Measurements from ENCODE around the gene RYR2. TPM values are rescaled to one million over a fixed set of nuclear protein-coding genes. Genes with fewer than 3 reads are reported as not detected.

Gene RYR2
- total and polyA plus RNA-seq, 7 donors = under 0.01 to 22.4 (median 6.1) TPM

DNA sequence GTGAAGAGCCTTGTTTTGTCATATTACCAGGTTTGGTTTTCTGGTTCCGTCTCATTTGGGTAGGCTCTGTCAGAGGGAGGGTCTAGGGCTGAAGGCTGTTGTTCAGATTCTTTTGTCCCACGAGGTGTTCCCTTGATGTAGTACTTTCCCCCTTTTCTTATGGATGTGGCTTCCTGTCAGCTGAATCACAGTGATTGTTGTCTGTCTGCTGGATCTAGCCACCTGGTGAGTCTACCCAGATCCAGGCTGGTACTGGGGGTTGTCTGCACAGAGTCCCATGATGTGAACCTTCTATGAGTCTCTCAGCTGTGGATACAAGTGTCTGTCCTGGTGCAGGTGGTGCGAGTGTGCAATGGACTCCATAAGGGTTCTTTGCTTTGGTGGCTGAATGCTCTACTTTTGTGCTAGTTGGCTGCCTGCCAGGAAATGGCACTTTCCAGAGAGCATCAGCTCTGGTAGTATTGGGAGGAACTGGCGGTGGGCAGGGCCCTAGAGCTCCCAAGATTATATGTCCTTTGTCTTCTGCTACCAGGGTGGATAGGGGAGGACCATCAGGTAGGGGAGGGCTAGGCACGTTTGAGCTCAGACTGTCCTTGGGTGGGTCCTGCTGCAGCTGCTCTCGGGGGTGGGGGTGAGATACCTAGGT, 246.0 kb downstream of the RYR2 start:
- Histone ChIP-seq H3K4me1 (no peaks in the 10 kb centered on the region), H3K27ac (no peak overlapping the region), H3K9me3 (no peaks in the 10 kb centered on the region), H3K27me3 (no peaks in the 10 kb centered on the region), H3K4me3 (no peak overlapping the region), H3K36me3 (no peaks in the 10 kb centered on the region)
- intact Hi-C loops (cut with DNase I) = no loop called here
- TF ChIP-seq, protein P1, sequence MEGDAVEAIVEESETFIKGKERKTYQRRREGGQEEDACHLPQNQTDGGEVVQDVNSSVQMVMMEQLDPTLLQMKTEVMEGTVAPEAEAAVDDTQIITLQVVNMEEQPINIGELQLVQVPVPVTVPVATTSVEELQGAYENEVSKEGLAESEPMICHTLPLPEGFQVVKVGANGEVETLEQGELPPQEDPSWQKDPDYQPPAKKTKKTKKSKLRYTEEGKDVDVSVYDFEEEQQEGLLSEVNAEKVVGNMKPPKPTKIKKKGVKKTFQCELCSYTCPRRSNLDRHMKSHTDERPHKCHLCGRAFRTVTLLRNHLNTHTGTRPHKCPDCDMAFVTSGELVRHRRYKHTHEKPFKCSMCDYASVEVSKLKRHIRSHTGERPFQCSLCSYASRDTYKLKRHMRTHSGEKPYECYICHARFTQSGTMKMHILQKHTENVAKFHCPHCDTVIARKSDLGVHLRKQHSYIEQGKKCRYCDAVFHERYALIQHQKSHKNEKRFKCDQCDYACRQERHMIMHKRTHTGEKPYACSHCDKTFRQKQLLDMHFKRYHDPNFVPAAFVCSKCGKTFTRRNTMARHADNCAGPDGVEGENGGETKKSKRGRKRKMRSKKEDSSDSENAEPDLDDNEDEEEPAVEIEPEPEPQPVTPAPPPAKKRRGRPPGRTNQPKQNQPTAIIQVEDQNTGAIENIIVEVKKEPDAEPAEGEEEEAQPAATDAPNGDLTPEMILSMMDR (IDR thresholded peaks at IDR 0.05) = no peak
- TF ChIP-seq EP300 (IDR thresholded peaks at IDR 0.05) (no peak), POLR2A (IDR thresholded peaks at IDR 0.05) (no peak), POLR2AphosphoS5 (IDR thresholded peaks at IDR 0.05) (no peak)
- no peak for DNase-seq
- WGBS, 2 donors = 47 to 73% methylated on average over 6 of the region's 6 CpGs

DNA sequence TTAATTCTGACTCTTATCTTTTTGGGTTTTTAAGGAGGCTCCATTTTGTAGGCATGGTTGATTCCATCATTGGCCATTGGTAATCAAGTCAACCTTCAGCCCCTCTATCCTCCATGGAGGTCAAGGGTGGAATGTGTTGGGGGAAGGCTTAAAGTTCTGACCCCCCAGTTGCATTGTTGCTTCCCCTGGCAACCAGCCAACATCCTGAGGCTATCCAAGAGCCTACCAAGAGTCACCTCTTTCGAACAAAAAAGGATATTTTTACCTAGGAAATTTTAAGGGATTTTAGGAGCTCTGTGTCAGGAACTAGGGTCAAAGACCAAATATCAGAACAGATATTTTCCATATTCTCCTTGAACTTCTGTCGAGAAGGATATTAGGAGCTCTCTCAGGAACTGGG, 251.8 kb downstream of the RYR2 start:
- Histone ChIP-seq H3K9me3 (no peaks in the 10 kb centered on the region), H3K27me3 (no peaks in the 10 kb centered on the region), H3K4me1 (no peaks in the 10 kb centered on the region), H3K36me3 (no peaks in the 10 kb centered on the region), H3K27ac (no peak overlapping the region), H3K4me3 (no peak overlapping the region)
- no peak for TF ChIP-seq POLR2A (IDR thresholded peaks at IDR 0.05)
- TF ChIP-seq, protein P1 (IDR thresholded peaks at IDR 0.05) = no peak
- 78 to 83% methylated on average over 2 of the region's 2 CpGs for WGBS, 2 donors
- intact Hi-C loops (cut with DNase I) = no loop called here
- DNase-seq = no peak

DNA sequence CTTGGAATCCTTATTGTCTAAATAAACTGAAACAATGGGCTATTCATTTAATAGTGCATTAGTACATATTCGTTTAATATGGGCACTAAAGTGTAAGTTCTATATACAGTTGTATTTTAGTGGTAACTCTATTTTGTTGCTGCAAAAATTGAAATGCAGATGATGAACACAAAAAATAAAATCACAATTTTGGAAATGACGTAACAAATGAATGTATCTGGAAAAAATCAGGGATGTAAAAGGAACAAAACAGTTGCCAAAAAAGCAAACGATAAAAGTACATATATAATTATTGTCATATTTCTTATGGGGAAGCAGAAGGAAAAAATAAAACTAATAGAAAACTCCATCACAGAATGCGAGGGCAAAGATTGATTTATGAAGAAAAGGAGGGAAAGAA, 254.9 kb downstream of the RYR2 start:
- no peak overlapping the region for H3K27ac ChIP-seq
- H3K4me3 ChIP-seq = no peak overlapping the region
- H3K9me3 ChIP-seq = no peaks in the 10 kb centered on the region
- no peaks in the 10 kb centered on the region for H3K27me3 ChIP-seq
- 70 to 87% methylated on average over 4 of the region's 4 CpGs for WGBS, 2 donors
- no peaks in the 10 kb centered on the region for H3K36me3 ChIP-seq
- no peak for DNase-seq
- no peak for TF ChIP-seq EP300 (IDR thresholded peaks at IDR 0.05)
- TF ChIP-seq POLR2A (IDR thresholded peaks at IDR 0.05) = no peak
- TF ChIP-seq, protein P1 (IDR thresholded peaks at IDR 0.05) = no peak
- TF ChIP-seq POLR2AphosphoS5 (IDR thresholded peaks at IDR 0.05) = no peak
- intact Hi-C loops (cut with DNase I) = no loop called here
- no peaks in the 10 kb centered on the region for H3K4me1 ChIP-seq

DNA sequence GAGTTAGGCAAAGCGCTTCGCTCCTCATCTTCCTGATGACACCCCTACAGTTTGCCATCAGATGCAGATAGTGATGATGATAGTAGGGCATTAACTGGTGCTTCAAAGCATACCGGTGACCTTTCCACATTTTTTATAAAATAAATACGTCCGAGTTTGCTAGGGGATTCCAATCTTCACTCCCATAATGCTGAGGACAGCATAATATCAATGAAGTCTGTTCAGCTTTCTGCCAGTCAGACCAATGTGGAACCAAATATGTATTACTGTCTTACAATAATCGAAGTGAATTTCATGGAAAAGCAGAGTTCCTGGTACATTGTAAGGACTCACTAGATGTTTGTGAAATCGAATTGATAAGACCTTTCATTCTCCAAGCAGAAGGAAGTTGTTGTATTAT, 258.7 kb downstream of the RYR2 start:
- no peak overlapping the region for H3K4me3 ChIP-seq
- no peaks in the 10 kb centered on the region for H3K36me3 ChIP-seq
- no peak for DNase-seq
- peaks cover 0 to 12% (median 4%) of the 10 kb centered on the region in 4 donors for H3K4me1 ChIP-seq
- H3K27me3 ChIP-seq = no peaks in the 10 kb centered on the region
- intact Hi-C loops (cut with DNase I) = no loop called here
- TF ChIP-seq EP300 (IDR thresholded peaks at IDR 0.05) = no peak
- no peak for TF ChIP-seq POLR2AphosphoS5 (IDR thresholded peaks at IDR 0.05)
- no peak for TF ChIP-seq POLR2A (IDR thresholded peaks at IDR 0.05)
- TF ChIP-seq, protein P1 (IDR thresholded peaks at IDR 0.05) = no peak
- no peak overlapping the region for H3K27ac ChIP-seq
- H3K9me3 ChIP-seq = no peaks in the 10 kb centered on the region
- 81 to 86% methylated on average over 7 of the region's 7 CpGs for WGBS, 2 donors

DNA sequence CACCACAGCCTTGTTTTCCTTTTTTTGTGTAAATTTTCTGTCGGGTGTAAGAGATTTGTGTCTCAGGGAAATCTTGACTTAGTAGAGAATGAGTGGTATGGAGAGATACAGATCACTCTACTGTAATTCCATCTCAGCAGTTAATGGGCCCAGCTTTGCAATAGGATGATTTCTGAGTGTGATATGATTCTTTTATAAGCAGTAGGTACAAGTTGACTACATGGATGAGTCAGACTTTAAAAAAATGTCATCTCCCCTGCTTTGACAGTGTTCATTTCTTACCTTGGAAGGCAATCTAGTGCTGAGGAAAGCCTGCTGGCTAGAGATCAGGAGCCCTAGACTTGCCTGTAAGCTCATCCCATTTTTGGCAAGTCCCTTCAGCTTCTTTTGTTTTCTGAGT, 261.9 kb downstream of the RYR2 start:
- Histone ChIP-seq H3K27ac (peak overlapping the region in 3 of 4 donors; percentile 42 to 74 (median 48)), H3K4me3 (no peak overlapping the region), H3K9me3 (no peaks in the 10 kb centered on the region), H3K36me3 (no peaks in the 10 kb centered on the region), H3K4me1 (peaks cover 0 to 12% (median 4%) of the 10 kb centered on the region in 4 donors), H3K27me3 (no peaks in the 10 kb centered on the region)
- 67 to 78% methylated on average over 1 of the region's 1 CpG for WGBS, 2 donors
- no peak for DNase-seq
- intact Hi-C loops (cut with DNase I) = no loop called here
- TF ChIP-seq, protein P1 (IDR thresholded peaks at IDR 0.05) = no peak
- no peak for TF ChIP-seq POLR2A (IDR thresholded peaks at IDR 0.05)
- no peak for TF ChIP-seq POLR2AphosphoS5 (IDR thresholded peaks at IDR 0.05)
- TF ChIP-seq EP300 (IDR thresholded peaks at IDR 0.05) = no peak
